Natural killer cell (primary cell): Measurements from ENCODE around the gene KRTCAP3. TPM values are rescaled to one million over a fixed set of nuclear protein-coding genes. Genes with fewer than 3 reads are reported as not detected.

Experiments used
- ATAC-seq, 3 donors: fragments of 150-1000 bp in 2 of 3; fragments of 200-7000 bp in 1 of 3; cut with Tn5 transposase; 1 replicate in 1 of 3; 2 replicates in 2 of 3; pipeline ENCODE4 v1.10.0; 2021; ENCODE audit warnings: mild to moderate bottlenecking in 2 of 3, moderate library complexity in 2 of 3
- DNase-seq, 2 donors: peaks; one replicate each; pipeline versions ENCODE4 v3.0.0 to v3.0.0-alpha.2; 2013 to 2021; ENCODE audit warnings: mixed read lengths in 1 of 2
- H3K27ac ChIP-seq: one replicate; pipeline ENCODE4 v1.5.1; 2013; ENCODE audit warnings: mild to moderate bottlenecking, low read length
- H3K27me3 ChIP-seq: one replicate; pipeline ENCODE4 v1.6.1; 2013; ENCODE audit warnings: low read length; ENCODE audit not compliant: control insufficient read depth, insufficient read depth
- H3K36me3 ChIP-seq: one replicate; pipeline ENCODE4 v1.6.1; 2013; ENCODE audit warnings: low read length; ENCODE audit not compliant: control insufficient read depth, insufficient read depth
- H3K4me1 ChIP-seq: one replicate; pipeline ENCODE4 v1.6.1; 2013; ENCODE audit warnings: low read length; ENCODE audit not compliant: control insufficient read depth, insufficient read depth
- H3K4me3 ChIP-seq: one replicate; pipeline ENCODE4 v1.5.1; 2013; ENCODE audit warnings: low read length
- H3K9me3 ChIP-seq: one replicate; pipeline ENCODE4 v1.6.1; 2013; ENCODE audit warnings: low read length; ENCODE audit not compliant: control insufficient read depth, insufficient read depth
- H3K27ac Mint-ChIP-seq, 2 donors: one replicate each; pipeline ENCODE4 v1.8.0; 2022; ENCODE audit warnings: mild to moderate bottlenecking in 2 of 2, mixed read lengths in 2 of 2, moderate library complexity in 1 of 2
- H3K27me3 Mint-ChIP-seq, 2 donors: one replicate each; pipeline ENCODE4 v1.8.0; 2022; ENCODE audit warnings: low read depth in 2 of 2, mixed read lengths in 2 of 2
- H3K36me3 Mint-ChIP-seq: one replicate; pipeline ENCODE4 v1.8.0; 2022; ENCODE audit warnings: mixed read lengths
- H3K4me1 Mint-ChIP-seq, 2 donors: one replicate each; pipeline ENCODE4 v1.8.0; 2022; ENCODE audit warnings: mixed read lengths in 2 of 2
- H3K4me3 Mint-ChIP-seq: one replicate; pipeline ENCODE4 v1.8.0; 2022; ENCODE audit warnings: mild to moderate bottlenecking, moderate library complexity, mixed read lengths
- H3K9me3 Mint-ChIP-seq, 2 donors: one replicate each; pipeline ENCODE4 v1.8.0; 2022; ENCODE audit warnings: mixed read lengths in 2 of 2
- CTCF ChIP-seq: fragments of 200-600 bp; IDR thresholded peaks from one replicate; pipeline ENCODE4 v1.8.0; 2022; ENCODE audit warnings: antibody characterized with exemption
- whole genome bisulfite sequencing: methylation state at CpG from one replicate; pipeline ENCODE4 v1.1.7; 2013; ENCODE audit warnings: missing lambda C conversion rate; ENCODE audit not compliant: insufficient coverage; 5-methylcytosine and 5-hydroxymethylcytosine counted together
- intact Hi-C: fragments of 100-400 bp; cut with micrococcal nuclease; formaldehyde crosslinking; loops from one replicate; pipeline ENCODE4 v1.14.2; 2022
- total RNA-seq, 4 donors: library from RNA; stranded (reverse); fragments of 120-200 nt in 1 of 4; gene quantifications; one replicate each; pipeline versions ENCODE4 v1.2.3 to v1.2.4, GENCODE V29; 2013 to 2022

KRTCAP3 gene
- total RNA-seq, 3 donors from 2014 or later (not counting 1 experiment from before 2014, with no cell fraction given), result 4.4 to 8.4 (median 5.1) TPM

GRCh38 chr2:27471961-27472360, 29.8 kb downstream of the KRTCAP3 start:
- H3K36me3 ChIP-seq, result peaks cover 18% of the 10 kb centered on the region
- H3K27me3 ChIP-seq, result no peaks in the 10 kb centered on the region
- Mint-ChIP-seq H3K4me3 (no peak overlapping the region), H3K27me3 (no peaks in the 10 kb centered on the region), H3K36me3 (peaks cover 26% of the 10 kb centered on the region), H3K27ac (no peak overlapping the region), H3K4me1 (no peaks in the 10 kb centered on the region), H3K9me3 (no peaks in the 10 kb centered on the region)
- H3K27ac ChIP-seq, result no peak overlapping the region
- WGBS, result over 99% methylated on average over 5 of the region's 5 CpGs
- no peak for TF ChIP-seq CTCF
- intact Hi-C loops, result no loop called here
- DNase-seq (no peak), ATAC-seq (no peak)
- H3K9me3 ChIP-seq, result no peaks in the 10 kb centered on the region
- no peaks in the 10 kb centered on the region for H3K4me1 ChIP-seq
- H3K4me3 ChIP-seq, result no peak overlapping the region

GRCh38 chr2:27485496-27485895, 43.3 kb downstream of the KRTCAP3 start:
- intact Hi-C loops, result loop anchor here (5.0 kb wide), 2 partner anchors 113 to 273 kb away; partner anchors contain the start of genes ATRAID, EIF2B4, SLC5A6 and SNX17
- H3K27me3 Mint-ChIP-seq, result no peaks in the 10 kb centered on the region
- no peak overlapping the region for H3K27ac ChIP-seq
- H3K36me3 Mint-ChIP-seq, result peaks cover 11% of the 10 kb centered on the region
- no peaks in the 10 kb centered on the region for H3K27me3 ChIP-seq
- no peak for ATAC-seq
- peaks cover 14 to 20% of the 10 kb centered on the region in 2 donors for H3K4me1 Mint-ChIP-seq
- H3K9me3 Mint-ChIP-seq, result no peaks in the 10 kb centered on the region
- H3K27ac Mint-ChIP-seq, result peak overlapping the region in 1 of 2 donors; percentile 45
- H3K36me3 ChIP-seq, result peaks cover 11% of the 10 kb centered on the region
- DNase-seq, result no peak
- H3K4me3 ChIP-seq, result no peak overlapping the region
- 78% methylated on average over 3 of the region's 3 CpGs for WGBS
- H3K9me3 ChIP-seq, result no peaks in the 10 kb centered on the region
- H3K4me1 ChIP-seq, result peaks cover 14% of the 10 kb centered on the region
- TF ChIP-seq CTCF, result no peak
- H3K4me3 Mint-ChIP-seq, result no peak overlapping the region

GRCh38 chr2:27489118-27489497, 46.9 kb downstream of the KRTCAP3 start:
- intact Hi-C loops, result loop anchor here (1.0 to 5.0 kb wide), 5 partner anchors 80 to 277 kb away; partner anchors contain the start of genes ATRAID, CCDC121, EIF2B4 and GPN1
- H3K27me3 ChIP-seq, result peaks cover 7% of the 10 kb centered on the region
- peak in 2 of 3 donors; percentile 2 to 8 for ATAC-seq
- no peaks in the 10 kb centered on the region for H3K9me3 Mint-ChIP-seq
- 2% methylated on average over 11 of the region's 11 CpGs for WGBS
- no peaks in the 10 kb centered on the region for H3K9me3 ChIP-seq
- TF ChIP-seq CTCF, result no peak
- H3K27me3 Mint-ChIP-seq, result peaks cover 12 to 17% of the 10 kb centered on the region in 2 donors
- H3K4me1 ChIP-seq, result peaks cover 14% of the 10 kb centered on the region
- peak in 1 of 2 donors; percentile 21 for DNase-seq
- no peaks in the 10 kb centered on the region for H3K36me3 ChIP-seq
- H3K4me3 Mint-ChIP-seq, result peak overlapping the region; percentile 90
- no peaks in the 10 kb centered on the region for H3K36me3 Mint-ChIP-seq
- H3K4me1 Mint-ChIP-seq, result peaks cover 14 to 20% of the 10 kb centered on the region in 2 donors
- peak overlapping the region; percentile 45 for H3K4me3 ChIP-seq
- peak overlapping the region; percentile 92 for H3K27ac Mint-ChIP-seq
- peak overlapping the region; percentile 77 for H3K27ac ChIP-seq
